Neural cell (in vitro differentiated cells): ENCODE measurements around the gene FSD2.

Source experiments
- EP300 ChIP-seq: fragments of 450-650 bp; conservative IDR thresholded peaks from 2 replicates; pipeline ENCODE4 v1.6.1; 2014; ENCODE audit warnings: antibody characterized with exemption, mild to moderate bottlenecking, moderate library complexity; ENCODE audit not compliant: poor library complexity, severe bottlenecking
- EZH2 ChIP-seq: fragments of 200-600, 300-800 bp; shearing (Covaris generic), sonication (generic); IDR thresholded peaks from 2 replicates; pipeline ENCODE4 v1.6.1; 2014; ENCODE audit warnings: antibody characterized with exemption, low read length, borderline replicate concordance, mild to moderate bottlenecking; ENCODE audit not compliant: insufficient read depth, poor library complexity, severe bottlenecking
- MXI1 ChIP-seq: fragments of 450-650 bp; conservative IDR thresholded peaks from 2 replicates; pipeline ENCODE4 v1.6.1; 2014; ENCODE audit warnings: antibody characterized with exemption, mild to moderate bottlenecking; ENCODE audit not compliant: poor library complexity, severe bottlenecking
- POLR2AphosphoS5 ChIP-seq: IDR thresholded peaks from 2 replicates; pipeline ENCODE4 v1.6.1; 2012
- RAD21 ChIP-seq: fragments of 450-650 bp; conservative IDR thresholded peaks from 2 replicates; pipeline ENCODE4 v1.6.1; 2014; ENCODE audit warnings: antibody characterized with exemption, mild to moderate bottlenecking, moderate library complexity
- TF ChIP-seq, protein P1 (sequence below): fragments of 450-650 bp; IDR thresholded peaks from 2 replicates; pipeline ENCODE4 v1.5.1; 2014; ENCODE audit warnings: antibody characterized with exemption, mild to moderate bottlenecking, moderate library complexity; ENCODE audit not compliant: poor library complexity, severe bottlenecking
- TF ChIP-seq, protein P2 (sequence below): IDR thresholded peaks from 2 replicates; pipeline ENCODE4 v1.6.1; 2012; ENCODE audit warnings: borderline replicate concordance

DNA sequence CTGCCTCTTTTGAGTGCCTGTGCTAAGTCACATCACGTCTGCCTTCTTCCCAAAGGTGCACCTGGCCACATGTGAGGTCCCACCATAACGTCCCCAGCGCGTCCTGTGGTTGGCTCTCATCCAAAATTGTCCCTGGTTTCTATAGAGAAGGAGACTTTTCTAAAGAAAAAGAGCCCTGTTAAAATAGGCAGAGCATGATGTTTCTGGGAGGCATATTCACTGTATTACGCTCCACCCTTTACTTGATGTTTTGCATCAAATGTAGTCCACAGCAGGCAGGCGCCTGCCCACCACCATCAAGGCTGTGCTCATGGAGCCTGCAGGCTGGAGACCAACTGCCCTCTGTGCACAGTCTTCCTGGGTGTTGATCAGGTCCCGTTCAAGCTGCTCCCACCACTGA lies 39.8 kb upstream of the FSD2 start:
- TF ChIP-seq EP300 (no peak), POLR2AphosphoS5 (no peak), EZH2 (no peak), MXI1 (no peak), RAD21 (no peak)
- TF ChIP-seq, protein P1, sequence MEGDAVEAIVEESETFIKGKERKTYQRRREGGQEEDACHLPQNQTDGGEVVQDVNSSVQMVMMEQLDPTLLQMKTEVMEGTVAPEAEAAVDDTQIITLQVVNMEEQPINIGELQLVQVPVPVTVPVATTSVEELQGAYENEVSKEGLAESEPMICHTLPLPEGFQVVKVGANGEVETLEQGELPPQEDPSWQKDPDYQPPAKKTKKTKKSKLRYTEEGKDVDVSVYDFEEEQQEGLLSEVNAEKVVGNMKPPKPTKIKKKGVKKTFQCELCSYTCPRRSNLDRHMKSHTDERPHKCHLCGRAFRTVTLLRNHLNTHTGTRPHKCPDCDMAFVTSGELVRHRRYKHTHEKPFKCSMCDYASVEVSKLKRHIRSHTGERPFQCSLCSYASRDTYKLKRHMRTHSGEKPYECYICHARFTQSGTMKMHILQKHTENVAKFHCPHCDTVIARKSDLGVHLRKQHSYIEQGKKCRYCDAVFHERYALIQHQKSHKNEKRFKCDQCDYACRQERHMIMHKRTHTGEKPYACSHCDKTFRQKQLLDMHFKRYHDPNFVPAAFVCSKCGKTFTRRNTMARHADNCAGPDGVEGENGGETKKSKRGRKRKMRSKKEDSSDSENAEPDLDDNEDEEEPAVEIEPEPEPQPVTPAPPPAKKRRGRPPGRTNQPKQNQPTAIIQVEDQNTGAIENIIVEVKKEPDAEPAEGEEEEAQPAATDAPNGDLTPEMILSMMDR: no peak
- TF ChIP-seq, protein P2, sequence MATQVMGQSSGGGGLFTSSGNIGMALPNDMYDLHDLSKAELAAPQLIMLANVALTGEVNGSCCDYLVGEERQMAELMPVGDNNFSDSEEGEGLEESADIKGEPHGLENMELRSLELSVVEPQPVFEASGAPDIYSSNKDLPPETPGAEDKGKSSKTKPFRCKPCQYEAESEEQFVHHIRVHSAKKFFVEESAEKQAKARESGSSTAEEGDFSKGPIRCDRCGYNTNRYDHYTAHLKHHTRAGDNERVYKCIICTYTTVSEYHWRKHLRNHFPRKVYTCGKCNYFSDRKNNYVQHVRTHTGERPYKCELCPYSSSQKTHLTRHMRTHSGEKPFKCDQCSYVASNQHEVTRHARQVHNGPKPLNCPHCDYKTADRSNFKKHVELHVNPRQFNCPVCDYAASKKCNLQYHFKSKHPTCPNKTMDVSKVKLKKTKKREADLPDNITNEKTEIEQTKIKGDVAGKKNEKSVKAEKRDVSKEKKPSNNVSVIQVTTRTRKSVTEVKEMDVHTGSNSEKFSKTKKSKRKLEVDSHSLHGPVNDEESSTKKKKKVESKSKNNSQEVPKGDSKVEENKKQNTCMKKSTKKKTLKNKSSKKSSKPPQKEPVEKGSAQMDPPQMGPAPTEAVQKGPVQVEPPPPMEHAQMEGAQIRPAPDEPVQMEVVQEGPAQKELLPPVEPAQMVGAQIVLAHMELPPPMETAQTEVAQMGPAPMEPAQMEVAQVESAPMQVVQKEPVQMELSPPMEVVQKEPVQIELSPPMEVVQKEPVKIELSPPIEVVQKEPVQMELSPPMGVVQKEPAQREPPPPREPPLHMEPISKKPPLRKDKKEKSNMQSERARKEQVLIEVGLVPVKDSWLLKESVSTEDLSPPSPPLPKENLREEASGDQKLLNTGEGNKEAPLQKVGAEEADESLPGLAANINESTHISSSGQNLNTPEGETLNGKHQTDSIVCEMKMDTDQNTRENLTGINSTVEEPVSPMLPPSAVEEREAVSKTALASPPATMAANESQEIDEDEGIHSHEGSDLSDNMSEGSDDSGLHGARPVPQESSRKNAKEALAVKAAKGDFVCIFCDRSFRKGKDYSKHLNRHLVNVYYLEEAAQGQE: no peak
